GM19239 (cell line): ENCODE results near the gene PCDHA8.
"Not testable (repeated sequence)": the region's sequence is repeated elsewhere in the genome, so short reads cannot be mapped to it uniquely, and the experiment has no call there.

Source experiments
- DNase-seq: peaks from one replicate; pipeline ENCODE4 v3.0.0; 2011; ENCODE audit warnings: low spot score; ENCODE audit not compliant: insufficient read length
- FAIRE-seq: peaks from 2 replicates; lab custom pipeline; 2011; peaks lifted over from hg19 to GRCh38; lab: Jason Lieb, UNC

The PCDHA8 gene

DNA sequence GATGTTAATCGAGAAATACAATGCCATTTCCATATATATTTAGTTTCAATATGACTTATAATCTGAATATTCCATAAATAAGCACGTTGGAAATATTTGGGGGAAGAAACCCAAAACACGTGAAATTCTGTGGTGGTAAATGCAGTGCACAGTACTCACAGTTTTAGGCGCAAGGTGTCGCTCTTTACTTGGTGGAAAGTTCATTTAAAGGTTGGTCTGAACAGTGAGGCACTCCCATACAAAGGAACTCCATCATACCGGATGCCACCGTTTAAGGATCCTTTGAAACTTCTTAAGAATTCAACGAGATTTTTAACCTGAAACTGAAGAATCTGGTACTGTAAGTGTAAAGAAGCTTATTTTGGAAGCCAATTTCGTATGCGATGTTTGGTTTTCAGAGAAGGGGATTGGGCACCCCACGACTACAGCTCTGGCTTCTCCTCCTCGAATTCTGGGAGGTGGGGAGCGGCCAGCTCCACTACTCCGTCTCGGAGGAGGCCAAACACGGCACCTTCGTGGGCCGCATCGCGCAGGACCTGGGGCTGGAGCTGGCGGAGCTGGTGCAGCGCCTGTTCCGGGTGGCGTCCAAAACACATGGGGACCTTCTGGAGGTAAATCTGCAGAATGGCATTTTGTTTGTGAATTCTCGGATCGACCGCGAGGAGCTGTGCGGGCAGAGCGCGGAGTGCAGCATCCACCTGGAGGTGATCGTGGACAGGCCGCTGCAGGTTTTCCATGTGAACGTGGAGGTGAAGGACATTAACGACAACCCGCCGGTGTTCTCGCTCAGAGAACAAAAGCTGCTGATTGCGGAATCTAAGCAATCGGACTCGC is 28.0 kb downstream of the PCDHA8 start, which contains the start of gene PCDHA11:
Gene PCDHA11, plus strand, starts transcription at position 237 of the 834 bp plus-strand sequence. Its CDS starts 147 bp downstream, at position 384.
- FAIRE-seq (no peak), DNase-seq (no peak)

DNA sequence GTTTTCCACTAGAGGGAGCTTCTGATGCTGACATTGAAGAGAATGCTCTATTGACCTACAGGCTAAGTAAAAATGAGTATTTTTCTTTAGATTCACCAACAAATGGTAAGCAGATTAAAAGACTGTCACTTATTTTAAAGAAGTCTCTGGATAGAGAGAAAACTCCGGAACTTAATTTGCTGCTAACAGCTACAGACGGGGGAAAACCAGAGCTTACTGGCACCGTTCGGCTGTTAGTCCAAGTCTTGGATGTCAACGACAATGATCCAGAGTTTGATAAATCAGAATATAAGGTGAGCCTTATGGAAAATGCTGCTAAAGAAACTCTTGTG is 28.5 kb downstream of the PCDHA8 start:
- FAIRE-seq (no peak), DNase-seq (no peak)

- DNase-seq: no peak
- FAIRE-seq: no peak
Observed at GRCh38 chr5:140870221-140871201, 29.5 kb downstream of the PCDHA8 start.

DNA sequence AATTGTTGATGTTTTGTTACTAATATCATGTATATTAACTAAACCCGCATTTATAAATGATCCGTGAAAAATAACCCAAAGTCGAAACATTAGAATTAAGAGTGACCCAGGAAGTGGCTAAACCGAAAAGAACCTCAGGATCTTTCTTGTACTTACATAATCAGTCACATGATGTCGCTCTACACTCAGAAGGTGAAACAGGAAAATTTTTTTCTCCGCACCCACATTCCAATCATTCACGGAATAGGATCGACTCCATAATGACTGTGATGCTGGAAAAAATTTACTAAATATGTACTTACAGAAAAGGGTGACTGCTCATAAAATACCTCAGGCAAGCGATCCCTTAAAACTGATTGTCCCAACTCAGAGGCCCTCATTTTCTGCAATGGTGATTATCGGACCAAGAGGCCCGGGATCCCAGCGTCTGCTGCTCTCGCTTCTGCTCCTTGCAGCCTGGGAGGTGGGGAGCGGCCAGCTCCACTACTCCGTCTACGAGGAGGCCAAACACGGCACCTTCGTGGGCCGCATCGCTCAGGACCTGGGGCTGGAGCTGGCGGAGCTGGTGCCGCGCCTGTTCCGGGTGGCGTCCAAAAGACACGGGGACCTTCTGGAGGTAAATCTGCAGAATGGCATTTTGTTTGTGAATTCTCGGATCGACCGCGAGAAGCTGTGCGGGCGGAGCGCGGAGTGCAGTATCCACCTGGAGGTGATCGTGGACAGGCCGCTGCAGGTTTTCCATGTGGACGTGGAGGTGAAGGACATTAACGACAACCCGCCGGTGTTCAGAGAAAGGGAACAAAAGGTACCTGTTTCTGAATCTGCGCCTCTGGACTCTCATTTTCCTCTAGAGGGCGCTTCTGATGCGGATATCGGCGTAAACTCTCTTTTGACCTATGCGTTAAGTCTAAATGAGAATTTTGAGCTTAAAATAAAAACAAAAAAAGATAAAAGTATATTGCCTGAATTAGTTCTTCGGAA is 34.4 kb downstream of the PCDHA8 start, which contains the start of gene PCDHA12:
Gene PCDHA12, plus strand, starts transcription at position 224 of the 981 bp plus-strand sequence. Its CDS starts 165 bp downstream, at position 389.
- no peak for DNase-seq
- FAIRE-seq: no peak

DNA sequence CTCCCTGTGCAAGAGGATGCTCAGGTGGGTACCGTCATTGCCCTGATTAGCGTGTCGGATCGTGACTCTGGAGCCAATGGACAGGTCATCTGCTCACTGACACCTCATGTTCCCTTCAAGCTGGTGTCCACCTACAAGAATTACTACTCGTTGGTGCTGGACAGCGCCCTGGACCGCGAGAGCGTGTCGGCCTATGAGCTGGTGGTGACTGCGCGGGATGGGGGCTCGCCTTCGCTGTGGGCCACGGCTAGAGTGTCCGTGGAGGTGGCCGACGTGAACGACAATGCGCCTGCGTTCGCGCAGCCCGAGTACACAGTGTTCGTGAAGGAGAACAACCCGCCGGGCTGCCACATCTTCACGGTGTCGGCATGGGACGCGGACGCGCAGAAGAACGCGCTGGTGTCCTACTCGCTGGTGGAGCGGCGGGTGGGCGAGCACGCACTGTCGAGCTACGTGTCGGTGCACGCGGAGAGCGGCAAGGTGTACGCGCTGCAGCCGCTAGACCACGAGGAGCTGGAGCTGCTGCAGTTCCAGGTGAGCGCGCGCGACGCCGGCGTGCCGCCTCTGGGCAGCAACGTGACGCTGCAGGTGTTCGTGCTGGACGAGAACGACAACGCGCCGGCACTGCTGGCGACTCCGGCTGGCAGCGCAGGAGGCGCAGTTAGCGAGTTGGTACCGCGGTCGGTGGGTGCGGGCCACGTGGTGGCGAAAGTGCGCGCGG is 35.7 kb downstream of the PCDHA8 start:
- FAIRE-seq, DNase-seq: not testable (repeated sequence)

- DNase-seq: no peak
- FAIRE-seq: no peak
Observed at GRCh38 chr5:140877262-140877581, 36.2 kb downstream of the PCDHA8 start.

DNA sequence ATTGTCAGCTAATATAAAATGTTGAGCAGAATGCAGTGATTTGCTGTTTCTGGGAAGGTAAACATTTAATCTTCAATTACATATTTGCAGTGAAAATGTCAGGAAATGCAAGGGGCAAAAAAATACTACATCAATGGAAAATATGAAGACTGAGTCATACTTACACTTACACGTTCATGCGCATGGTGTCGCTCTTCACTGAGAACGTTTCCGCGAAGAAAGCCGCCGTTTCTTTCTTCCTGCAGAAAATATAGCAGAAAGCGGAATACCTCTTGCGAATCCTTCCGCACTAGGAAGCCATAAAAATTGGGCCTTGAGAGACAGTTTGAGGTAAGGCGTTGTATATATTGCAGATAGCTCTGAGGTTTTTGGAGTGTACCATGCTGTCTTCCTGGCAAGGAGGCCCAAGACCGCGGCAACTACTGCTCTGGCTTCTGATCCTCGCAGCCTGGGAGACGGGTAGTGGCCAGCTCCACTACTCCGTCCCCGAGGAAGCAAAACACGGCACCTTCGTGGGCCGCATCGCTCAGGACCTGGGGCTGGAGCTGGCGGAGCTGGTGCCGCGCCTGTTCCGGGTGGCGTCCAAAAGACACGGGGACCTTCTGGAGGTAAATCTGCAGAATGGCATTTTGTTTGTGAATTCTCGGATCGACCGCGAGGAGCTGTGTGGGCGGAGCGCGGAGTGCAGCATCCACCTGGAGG is 41.1 kb downstream of the PCDHA8 start, which contains the start of gene PCDHA13:
Gene PCDHA13, plus strand, starts transcription at position 236 of the 702 bp plus-strand sequence. Its CDS starts 145 bp downstream, at position 381.
- DNase-seq (no peak), FAIRE-seq (no peak)

DNA sequence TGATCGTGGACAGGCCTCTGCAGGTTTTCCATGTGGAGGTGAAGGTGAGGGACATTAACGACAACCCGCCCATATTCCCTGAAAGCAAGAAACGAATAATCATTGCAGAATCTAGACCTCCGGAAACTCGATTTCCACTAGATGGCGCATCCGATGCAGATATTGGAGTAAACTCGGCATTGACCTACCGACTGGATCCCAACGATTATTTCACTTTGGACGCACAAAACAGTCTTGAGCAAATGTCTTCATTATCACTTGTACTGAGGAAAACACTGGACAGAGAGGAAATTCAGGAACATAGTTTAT is 41.6 kb downstream of the PCDHA8 start:
- FAIRE-seq: no peak
- DNase-seq: no peak

DNA sequence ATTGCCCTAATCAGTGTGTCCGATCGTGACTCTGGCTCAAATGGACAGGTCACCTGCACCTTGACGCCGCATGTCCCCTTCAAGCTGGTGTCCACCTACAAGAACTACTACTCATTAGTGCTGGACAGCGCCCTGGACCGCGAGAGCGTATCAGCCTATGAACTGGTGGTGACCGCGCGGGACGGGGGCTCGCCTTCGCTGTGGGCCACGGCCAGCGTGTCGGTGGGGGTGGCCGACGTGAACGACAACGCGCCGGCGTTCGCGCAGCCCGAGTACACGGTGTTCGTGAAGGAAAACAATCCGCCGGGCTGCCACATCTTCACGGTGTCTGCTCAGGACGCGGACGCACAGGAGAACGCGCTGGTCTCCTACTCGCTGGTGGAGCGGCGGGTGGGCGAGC is 42.4 kb downstream of the PCDHA8 start:
- FAIRE-seq: no peak

DNA sequence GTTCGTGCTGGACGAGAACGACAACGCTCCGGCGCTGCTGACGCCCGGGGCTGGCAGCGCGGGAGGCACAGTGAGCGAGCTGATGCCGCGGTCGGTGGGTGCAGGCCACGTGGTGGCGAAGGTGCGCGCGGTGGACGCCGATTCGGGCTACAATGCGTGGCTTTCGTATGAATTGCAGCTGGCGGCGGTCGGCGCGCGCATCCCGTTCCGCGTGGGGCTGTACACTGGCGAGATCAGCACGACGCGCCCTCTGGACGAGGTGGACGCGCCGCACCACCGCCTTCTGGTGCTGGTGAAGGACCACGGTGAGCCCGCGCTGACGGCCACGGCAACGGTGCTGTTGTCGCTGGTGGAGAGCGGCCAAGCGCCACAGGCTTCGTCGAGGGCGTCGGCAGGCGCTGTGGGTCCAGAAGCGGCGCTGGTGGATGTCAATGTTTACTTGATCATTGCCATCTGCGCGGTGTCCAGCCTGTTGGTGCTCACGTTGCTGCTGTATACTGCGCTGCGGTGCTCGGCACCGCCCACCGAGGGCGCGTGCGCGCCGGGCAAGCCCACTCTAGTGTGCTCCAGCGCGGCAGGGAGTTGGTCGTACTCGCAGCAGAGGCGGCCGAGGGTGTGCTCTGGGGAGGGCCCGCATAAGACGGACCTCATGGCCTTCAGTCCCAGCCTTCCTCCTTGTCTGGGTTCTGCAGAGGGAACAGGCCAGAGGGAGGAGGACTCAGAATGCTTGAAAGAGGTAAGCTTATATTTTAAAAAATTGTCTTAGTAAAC is 43.1 kb downstream of the PCDHA8 start:
- FAIRE-seq: no peak
- DNase-seq: no peak

More for the DNA sequence above, 42.4 kb downstream of the PCDHA8 start:
- no peak for DNase-seq
